ENCODE data around the gene NEK6.

GRCh38 chr9:124353811-124354274 is 96.1 kb downstream of the NEK6 start:
- TF ChIP-seq CTCF (conservative IDR thresholded peaks at IDR 0.05) (no peak), EZH2 (IDR thresholded peaks at IDR 0.05; ENCODE audit: low read depth) (no peak)

Data from PC-9 (cell line).